Measurements from ENCODE around the gene METAP1. TPM values are rescaled to one million over a fixed set of nuclear protein-coding genes. Genes with fewer than 3 reads are reported as not detected.

The METAP1 gene
- total and polyA plus RNA-seq, 2 experiments from 2014 or later: 64.1 to 122 TPM

GRCh38 chr4:99033956-99034355 lies 38.4 kb downstream of the METAP1 start (continued):
- TF ChIP-seq, protein P1, sequence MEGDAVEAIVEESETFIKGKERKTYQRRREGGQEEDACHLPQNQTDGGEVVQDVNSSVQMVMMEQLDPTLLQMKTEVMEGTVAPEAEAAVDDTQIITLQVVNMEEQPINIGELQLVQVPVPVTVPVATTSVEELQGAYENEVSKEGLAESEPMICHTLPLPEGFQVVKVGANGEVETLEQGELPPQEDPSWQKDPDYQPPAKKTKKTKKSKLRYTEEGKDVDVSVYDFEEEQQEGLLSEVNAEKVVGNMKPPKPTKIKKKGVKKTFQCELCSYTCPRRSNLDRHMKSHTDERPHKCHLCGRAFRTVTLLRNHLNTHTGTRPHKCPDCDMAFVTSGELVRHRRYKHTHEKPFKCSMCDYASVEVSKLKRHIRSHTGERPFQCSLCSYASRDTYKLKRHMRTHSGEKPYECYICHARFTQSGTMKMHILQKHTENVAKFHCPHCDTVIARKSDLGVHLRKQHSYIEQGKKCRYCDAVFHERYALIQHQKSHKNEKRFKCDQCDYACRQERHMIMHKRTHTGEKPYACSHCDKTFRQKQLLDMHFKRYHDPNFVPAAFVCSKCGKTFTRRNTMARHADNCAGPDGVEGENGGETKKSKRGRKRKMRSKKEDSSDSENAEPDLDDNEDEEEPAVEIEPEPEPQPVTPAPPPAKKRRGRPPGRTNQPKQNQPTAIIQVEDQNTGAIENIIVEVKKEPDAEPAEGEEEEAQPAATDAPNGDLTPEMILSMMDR (conservative IDR thresholded peaks at IDR 0.05; ENCODE audit: low read depth in 2 of 2): no peak
- TF ChIP-seq EZH2 (IDR thresholded peaks at IDR 0.05; ENCODE audit: low read depth, unreplicated experiment) (no peak), ETS1 (IDR thresholded peaks at IDR 0.05) (no peak), POLR2AphosphoS5 (IDR thresholded peaks at IDR 0.05; ENCODE audit: low read depth) (no peak), ZNF114 (CRISPR knock-in tag; IDR thresholded peaks at IDR 0.05) (no peak)
- TF ChIP-seq, protein P2, sequence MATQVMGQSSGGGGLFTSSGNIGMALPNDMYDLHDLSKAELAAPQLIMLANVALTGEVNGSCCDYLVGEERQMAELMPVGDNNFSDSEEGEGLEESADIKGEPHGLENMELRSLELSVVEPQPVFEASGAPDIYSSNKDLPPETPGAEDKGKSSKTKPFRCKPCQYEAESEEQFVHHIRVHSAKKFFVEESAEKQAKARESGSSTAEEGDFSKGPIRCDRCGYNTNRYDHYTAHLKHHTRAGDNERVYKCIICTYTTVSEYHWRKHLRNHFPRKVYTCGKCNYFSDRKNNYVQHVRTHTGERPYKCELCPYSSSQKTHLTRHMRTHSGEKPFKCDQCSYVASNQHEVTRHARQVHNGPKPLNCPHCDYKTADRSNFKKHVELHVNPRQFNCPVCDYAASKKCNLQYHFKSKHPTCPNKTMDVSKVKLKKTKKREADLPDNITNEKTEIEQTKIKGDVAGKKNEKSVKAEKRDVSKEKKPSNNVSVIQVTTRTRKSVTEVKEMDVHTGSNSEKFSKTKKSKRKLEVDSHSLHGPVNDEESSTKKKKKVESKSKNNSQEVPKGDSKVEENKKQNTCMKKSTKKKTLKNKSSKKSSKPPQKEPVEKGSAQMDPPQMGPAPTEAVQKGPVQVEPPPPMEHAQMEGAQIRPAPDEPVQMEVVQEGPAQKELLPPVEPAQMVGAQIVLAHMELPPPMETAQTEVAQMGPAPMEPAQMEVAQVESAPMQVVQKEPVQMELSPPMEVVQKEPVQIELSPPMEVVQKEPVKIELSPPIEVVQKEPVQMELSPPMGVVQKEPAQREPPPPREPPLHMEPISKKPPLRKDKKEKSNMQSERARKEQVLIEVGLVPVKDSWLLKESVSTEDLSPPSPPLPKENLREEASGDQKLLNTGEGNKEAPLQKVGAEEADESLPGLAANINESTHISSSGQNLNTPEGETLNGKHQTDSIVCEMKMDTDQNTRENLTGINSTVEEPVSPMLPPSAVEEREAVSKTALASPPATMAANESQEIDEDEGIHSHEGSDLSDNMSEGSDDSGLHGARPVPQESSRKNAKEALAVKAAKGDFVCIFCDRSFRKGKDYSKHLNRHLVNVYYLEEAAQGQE (IDR thresholded peaks at IDR 0.05; ENCODE audit: unreplicated experiment): no peak

- H3K36me3 ChIP-seq (ENCODE audit: insufficient read depth): no peaks in the 10 kb centered on the region
- 0 out of 2 replicates have a peak, but pooled peaks cover 11% of the 10 kb centered on the region for H4K20me1 ChIP-seq (replicated peaks; ENCODE audit: insufficient read depth)
- H2AFZ ChIP-seq: no peak overlapping the region
- Mint-ChIP-seq H3K4me3 (no peak overlapping the region), H3K9me3 (peaks cover 4% of the 10 kb centered on the region; the same call in 1 of the 3 replicates), H3K4me1 (peaks cover 6% of the 10 kb centered on the region; the same call in 1 of the 3 replicates), H3K27ac (no peak overlapping the region), H3K27me3 (ENCODE audit: insufficient read depth, low read depth, poor library complexity) (no peaks in the 10 kb centered on the region), H3K36me3 (ENCODE audit: low read depth) (peaks cover 57% of the 10 kb centered on the region)
- H3K79me2 ChIP-seq (replicated peaks; ENCODE audit: insufficient read depth): peaks cover 47% of the 10 kb centered on the region
- H3K9me2 ChIP-seq (ENCODE audit: insufficient read depth): no peaks in the 10 kb centered on the region
- H3K27ac ChIP-seq (ENCODE audit: low read depth): no peak overlapping the region
- no peaks in the 10 kb centered on the region for H3K4me1 ChIP-seq (ENCODE audit: insufficient read depth)
- no peak overlapping the region for H3K4me3 ChIP-seq
- no peaks in the 10 kb centered on the region for H3K27me3 ChIP-seq (ENCODE audit: insufficient read depth)
- no peak for DNase-seq (ENCODE audit: low spot score)
- H3K4me2 ChIP-seq: no peak overlapping the region
- H3F3A ChIP-seq (replicated peaks; ENCODE audit: low read depth): no peaks in the 10 kb centered on the region
- no peak for ATAC-seq
- TF ChIP-seq EZH2phosphoT487 (IDR thresholded peaks at IDR 0.05; ENCODE audit: unreplicated experiment) (no peak), STAT1 (IDR thresholded peaks at IDR 0.05; ENCODE audit: unreplicated experiment) (no peak), ZNF331 (CRISPR knock-in tag; IDR thresholded peaks at IDR 0.05; ENCODE audit: low read depth) (no peak), ZNF114 (CRISPR knock-in tag; IDR thresholded peaks at IDR 0.05) (no peak), POLR2AphosphoS5 (IDR thresholded peaks at IDR 0.05; ENCODE audit: low read depth) (no peak), ETS1 (IDR thresholded peaks at IDR 0.05) (no peak), JUNB (IDR thresholded peaks at IDR 0.05; ENCODE audit: unreplicated experiment) (no peak)
- TF ChIP-seq, protein P1 (conservative IDR thresholded peaks at IDR 0.05; ENCODE audit: low read depth in 2 of 2): no peak
Measured at GRCh38 chr4:99038213-99038612, 42.7 kb downstream of the METAP1 start.

All from GM23338 (cell line).